Activated CD8-positive, alpha-beta memory T cell treated with anti-CD3 and anti-CD28 coated beads, Interleukin-2, amount 50 U/mL, for 1 hour (primary cell): ENCODE results near the gene PAM16.

Experiments
- DNase-seq: peaks from one replicate; pipeline ENCODE4 v3.0.0-alpha.2; 2020; ENCODE audit errors: extremely low read depth

The PAM16 gene

GRCh38 chr16:4383591-4384444 lies 32.7 kb upstream of the PAM16 start:
- DNase-seq = no peak

GRCh38 chr16:4382795-4383357 lies 31.8 kb upstream of the PAM16 start:
- no peak for DNase-seq

GRCh38 chr16:4381935-4382794 lies 31.0 kb upstream of the PAM16 start:
- no peak for DNase-seq

GRCh38 chr16:4381072-4381934 lies 30.2 kb upstream of the PAM16 start:
- DNase-seq = no peak

GRCh38 chr16:4380119-4381063 lies 29.3 kb upstream of the PAM16 start:
- no peak for DNase-seq

- no peak for DNase-seq
Observed at GRCh38 chr16:4378999-4379690, 28.0 kb upstream of the PAM16 start.

GRCh38 chr16:4378161-4378666 lies 27.1 kb upstream of the PAM16 start:
- DNase-seq = no peak

- no peak for DNase-seq
Observed at GRCh38 chr16:4377573-4378154, 26.5 kb upstream of the PAM16 start.

GRCh38 chr16:4376893-4377572 lies 25.9 kb upstream of the PAM16 start:
- DNase-seq = no peak

GRCh38 chr16:4376126-4376892 lies 25.2 kb upstream of the PAM16 start:
- no peak for DNase-seq

- no peak for DNase-seq
Observed at GRCh38 chr16:4375717-4376116, 24.6 kb upstream of the PAM16 start.

GRCh38 chr16:4373909-4374742 lies 23.0 kb upstream of the PAM16 start:
- no peak for DNase-seq

- no peak for DNase-seq
Observed at GRCh38 chr16:4373356-4373908, 22.3 kb upstream of the PAM16 start.

- no peak for DNase-seq
Observed at GRCh38 chr16:4372578-4373355, 21.6 kb upstream of the PAM16 start.

- no peak for DNase-seq
Observed at GRCh38 chr16:4372001-4372577, 21.0 kb upstream of the PAM16 start.
